ENCODE results near the gene SLFN12L.
"Not testable (repeated sequence)": the region's sequence is repeated elsewhere in the genome, so short reads cannot be mapped to it uniquely, and the experiment has no call there.

Gene SLFN12L

DNA sequence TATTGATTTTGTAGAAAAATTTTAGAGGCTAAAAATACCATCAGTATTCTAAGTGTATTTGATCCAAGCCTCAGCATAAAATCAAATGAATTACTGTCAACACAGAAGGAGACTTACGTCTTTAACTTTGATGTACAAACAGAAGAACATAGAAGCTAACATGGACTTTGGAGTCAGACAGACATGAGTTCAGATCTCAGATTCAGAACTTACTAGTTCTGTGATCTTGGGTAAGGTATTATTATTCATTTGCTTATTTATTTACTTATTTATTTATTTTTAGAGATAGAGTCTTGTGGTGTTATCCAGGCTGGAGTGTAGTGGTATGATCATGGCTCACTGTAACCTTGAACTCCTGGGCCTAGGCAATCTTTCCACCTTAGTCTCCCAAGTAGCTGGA is 4.0 kb upstream of the SLFN12L start:
- DNase-seq: no peak

DNA sequence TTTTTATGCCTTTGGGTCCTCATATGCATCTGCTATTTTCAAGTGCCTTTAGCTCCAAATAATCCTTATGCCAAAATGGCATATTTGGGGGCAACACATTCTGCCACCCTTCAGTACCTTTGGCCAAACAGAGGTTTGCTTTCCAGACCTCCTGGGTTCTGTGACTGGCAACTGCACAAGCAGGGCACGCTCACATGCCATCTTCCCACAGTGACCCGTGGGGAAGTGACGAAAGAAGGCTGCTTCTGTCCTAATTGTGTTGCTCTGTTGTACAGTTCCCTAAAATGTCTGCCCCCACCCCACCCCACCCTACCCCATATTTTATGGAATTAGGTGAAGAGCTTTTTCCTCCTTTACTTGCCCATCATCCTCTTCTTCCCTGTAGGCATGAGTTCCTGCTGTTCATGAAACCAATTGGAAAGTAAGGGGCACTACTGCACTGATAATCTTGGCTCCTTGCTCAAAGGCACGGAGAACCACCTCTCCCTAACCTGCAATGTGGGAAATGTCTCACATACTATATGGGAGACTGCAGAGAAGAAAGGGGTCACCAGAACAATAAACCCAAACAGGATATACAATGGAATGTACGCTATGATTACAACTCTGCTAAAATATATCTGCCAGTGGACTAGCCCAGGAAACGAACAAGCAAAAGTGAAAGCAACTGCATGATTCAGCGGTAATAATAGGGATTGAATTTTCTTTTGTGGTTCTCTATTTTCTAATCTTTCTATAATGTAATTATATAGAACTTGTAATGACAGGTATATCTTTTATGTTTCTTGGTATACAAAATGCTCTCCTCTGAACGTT is 3.3 kb upstream of the SLFN12L start:
- DNase-seq: no peak

DNA sequence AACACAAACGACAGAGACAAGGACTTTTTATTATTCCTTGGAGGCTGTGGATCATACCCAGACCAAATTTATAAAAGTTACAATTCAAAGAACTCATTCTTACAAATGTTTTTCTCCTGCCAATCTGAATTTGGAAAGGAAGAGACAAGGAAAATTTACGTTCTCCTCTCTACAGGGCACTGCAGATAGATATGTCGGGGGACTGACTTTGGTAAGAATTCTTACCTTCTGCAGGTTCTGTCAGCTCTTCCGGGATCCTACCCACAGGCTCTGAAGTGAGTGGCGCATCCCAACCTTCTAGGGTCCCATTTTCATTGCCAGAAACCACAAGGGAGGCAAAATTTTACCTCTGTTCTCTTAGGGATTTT is 2.2 kb upstream of the SLFN12L start:
- DNase-seq: no peak

DNA sequence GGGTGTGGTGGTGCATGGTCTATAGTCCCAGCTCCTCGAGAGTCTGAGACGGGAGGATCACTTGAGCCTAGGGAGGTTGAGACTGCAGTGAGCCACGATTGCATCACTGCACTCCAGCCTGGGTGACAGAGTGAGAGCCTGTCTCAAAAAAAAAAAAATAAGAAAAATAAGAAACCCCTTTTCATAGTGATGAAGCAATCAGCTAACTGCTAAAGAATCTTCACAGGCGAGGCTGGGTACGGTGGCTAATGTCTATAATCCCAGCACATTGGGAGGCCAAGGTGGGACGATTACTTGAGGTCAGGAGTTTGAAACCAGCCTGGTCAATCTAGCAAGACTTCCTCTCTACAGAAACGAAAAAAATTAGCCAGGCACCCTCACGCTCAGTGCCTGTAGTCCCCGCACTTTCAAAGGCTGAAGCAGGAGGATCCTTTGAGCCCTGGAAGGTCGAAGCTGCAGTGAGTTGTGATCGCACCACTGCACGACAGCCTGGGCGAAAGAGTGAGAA is 760 bp downstream of the SLFN12L start:
- no peak for DNase-seq

DNA sequence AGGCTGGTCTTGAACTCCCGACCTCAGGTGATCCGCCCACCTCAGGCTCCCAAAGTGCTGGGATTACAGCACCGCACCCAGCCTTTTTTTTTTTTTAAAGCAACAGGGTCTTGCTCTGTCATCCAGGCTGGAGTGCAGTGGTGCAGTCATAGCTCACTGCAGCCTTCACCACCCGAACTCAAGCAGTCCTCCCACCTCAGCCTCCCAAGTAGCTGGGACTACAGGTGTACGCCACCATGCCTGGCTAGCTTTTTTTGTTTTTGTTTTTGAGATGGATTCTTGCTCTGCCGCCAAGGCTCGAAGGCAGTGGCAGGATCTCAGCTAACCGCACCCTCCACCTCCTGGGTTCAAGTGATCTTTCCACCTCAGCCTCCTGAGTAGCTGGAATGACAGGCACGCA is 2.1 kb downstream of the SLFN12L start:
- not testable (repeated sequence) for DNase-seq

DNA sequence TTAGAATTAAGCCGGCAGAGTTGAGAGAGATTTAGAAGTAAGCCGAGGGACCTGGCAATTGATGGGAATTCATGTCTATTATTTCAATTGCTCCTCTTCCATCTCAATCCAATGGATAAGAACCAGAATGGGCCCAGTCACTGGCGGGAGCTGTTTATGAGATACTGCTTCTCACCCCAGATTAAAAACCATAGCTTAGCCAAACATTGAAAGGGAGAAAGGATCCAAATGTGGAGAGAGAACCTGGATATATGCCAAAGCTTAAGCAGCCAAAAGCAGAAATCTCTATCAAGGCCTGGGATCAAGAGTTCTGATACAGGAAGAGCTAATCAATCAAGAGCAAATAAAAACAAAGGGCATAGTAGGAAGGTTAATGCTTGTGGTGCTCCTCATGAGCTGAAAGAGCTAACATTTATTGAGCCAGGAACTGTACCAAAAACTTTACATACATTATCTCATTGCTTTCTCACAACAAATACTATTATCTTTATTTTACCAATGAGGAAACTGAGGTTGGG is 2.8 kb downstream of the SLFN12L start:
- no peak for DNase-seq

DNA sequence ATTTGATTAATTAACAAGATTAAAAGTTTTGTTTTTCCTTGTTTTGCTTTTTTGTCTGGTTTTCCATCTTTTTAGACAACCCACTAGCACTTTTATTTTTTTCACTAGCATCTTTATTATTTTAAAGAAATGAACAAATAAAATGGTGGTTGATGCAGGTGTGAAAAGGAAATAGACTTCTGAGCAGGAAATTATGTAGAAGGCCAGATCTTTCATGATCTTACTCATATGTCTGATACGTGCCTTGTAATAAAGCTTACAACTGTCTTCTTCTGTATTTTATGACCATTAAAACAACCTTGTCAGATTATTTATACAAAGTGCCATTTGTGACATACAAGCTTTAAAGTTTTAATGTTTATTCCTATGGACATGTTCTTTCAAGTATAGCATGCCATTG is 6.3 kb downstream of the SLFN12L start:
- DNase-seq: no peak

DNA sequence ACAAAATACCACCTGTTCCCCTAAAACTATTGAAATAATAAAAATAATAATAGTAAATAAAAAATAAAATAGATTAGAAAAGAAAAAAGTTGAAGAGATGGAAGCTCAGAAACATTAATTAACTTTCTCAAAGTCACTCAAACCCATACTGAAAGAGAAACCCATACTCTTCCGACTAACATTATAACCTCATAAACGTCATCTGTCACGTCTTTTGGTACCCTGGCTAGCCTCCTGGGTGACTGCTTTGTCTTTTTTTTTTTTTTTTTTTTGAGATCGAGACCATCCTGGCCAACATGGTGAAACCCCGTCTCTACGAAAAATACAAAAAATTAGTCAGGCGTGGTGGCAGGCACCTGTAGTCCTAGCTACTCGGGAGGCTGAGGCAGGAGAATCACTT is 7.6 kb downstream of the SLFN12L start:
- DNase-seq: no peak

DNA sequence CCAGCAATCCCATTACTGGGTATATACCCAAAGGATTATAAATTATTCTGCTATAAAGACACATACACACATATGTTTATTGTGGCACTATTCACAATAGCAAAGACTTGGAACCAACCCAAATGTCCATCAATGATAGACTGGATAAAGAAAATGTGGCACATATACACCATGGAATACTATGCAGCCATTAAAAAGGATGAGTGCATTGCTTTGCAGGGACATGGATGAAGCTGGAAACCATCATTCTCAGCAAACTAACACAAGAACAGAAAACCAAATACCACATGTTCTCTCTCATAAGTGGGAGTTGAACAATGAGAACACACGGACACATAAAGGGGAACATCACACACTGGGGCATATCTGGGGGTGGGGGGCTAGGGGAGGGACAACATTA is 8.2 kb downstream of the SLFN12L start:
- not testable (repeated sequence) for DNase-seq

DNA sequence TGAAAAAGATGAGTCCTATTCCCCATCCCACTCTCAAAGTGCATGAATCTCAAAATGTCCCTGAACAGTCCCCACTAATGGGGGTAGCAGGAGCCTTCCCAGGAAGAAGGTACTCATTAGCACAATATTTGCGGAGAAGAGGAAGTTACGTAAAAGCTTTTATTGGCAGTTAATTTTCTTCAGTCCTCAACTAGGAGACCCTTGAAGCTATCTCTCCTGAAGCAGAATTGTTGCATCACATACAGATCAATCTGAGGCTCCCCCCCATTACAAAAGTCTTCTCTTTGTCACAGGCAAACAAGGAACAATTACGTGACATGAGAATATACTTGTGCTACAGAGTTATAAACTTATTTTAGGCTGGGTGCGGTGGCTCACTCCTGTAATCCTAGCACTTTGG is 14.2 kb downstream of the SLFN12L start:
- DNase-seq: no peak

DNA sequence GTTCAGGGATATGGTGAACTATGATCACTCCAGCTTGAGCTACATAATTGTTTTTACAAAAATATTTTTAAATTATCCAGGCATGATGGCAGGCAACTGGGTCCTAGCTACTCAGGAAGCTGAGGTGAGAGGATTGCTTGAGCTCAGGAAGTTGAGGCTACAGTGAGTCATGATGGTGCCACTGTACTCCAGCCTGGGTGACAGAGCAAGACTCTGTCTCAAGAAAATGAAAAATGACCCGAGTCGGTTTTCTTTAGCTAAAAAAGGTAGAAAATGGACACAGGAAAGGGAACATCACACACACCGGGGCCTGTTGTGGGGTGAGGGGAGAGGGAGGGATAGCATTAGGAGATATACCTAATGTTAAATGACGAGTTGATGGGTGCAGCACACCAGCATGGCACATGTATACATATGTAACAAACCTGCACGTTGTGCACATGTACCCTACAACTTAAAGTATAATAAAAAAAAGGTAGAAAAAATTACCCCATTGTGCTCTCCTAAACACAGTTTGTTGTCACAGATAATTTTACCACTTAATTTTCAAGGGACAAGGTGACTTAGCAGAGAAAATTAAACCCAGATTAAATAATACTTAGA is 15.7 kb downstream of the SLFN12L start:
- DNase-seq: not testable (repeated sequence)

DNA sequence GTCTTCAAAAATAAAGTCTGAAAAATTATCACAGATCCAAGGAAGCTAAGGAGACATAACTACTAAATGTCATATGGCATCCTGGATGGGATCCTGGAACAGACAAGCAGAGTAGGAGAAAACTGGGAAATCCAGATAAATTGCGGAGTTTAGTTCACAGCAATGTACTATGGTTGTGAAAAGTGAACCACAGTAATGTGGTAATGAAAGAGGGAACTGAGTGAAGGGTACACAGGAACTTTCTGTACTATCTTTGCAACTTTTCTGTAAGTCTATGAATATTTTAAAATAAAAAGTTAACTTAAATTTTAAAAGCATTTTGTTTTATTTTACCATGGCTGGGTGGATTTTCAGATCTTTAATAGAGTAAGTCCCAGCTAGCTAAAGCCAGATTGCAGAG is 16.3 kb downstream of the SLFN12L start:
- DNase-seq: no peak

DNA sequence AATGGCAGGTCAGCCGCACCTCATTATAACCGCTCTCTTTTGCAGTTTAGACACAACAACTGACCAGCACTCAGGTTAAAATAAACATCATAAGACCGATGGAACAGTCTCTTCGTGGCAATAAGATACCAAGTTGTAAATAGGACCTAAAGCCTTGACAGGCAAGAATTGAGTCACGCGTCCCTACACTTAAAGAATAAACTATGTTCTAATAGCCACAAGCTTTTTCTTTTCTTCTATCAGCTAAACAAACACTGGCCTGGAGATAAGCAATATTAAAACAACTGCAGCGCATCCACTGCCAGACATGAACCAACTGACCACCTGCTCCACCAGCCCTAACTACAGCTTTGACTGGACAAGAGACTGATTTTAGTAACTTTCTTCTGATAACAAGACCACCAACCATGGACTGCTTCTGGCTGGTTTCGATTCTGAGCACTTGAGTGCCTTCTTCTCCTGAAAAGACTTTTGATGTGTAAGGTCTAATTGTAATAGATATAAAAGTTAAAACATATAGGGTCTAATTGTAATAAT is 17.5 kb downstream of the SLFN12L start:
- DNase-seq: no peak

DNA sequence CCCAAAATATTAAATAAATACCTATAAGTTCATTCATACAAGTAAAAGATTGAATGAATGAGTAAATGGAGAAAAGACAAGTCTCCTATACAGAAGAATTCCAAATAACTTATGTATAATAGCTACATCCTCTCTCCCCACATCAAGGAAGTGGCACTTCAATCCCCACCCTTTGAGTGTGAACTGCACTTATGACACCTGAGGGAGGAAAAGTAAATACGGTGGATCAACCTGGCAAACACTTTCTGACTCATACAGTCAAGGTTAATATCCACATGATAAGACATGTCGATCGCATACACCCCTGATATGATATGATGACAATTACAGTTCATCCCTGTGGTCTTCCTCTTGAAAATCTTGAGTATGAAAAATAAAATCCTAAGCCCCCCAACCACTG is 18.0 kb downstream of the SLFN12L start:
- peak; percentile 23 for DNase-seq

DNA sequence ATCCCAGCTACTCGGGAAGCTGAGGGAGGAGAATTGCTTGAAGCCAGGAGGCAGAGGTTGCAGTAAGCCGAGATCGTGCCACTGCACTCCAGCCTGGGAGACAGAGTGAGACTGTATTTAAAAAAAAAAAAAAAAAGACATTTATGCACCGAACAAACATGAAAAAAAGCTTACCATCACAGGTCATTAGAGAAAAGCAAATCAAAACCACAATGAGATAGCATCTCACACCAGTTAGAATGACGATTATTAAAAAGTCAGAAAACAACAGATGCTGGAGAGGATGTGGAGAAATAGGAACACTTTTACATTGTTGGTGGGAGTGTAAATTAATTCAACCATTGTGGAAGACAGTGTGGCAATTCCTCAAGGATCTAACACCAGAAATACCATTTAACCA is 19.0 kb downstream of the SLFN12L start:
- DNase-seq: not testable (repeated sequence)

DNA sequence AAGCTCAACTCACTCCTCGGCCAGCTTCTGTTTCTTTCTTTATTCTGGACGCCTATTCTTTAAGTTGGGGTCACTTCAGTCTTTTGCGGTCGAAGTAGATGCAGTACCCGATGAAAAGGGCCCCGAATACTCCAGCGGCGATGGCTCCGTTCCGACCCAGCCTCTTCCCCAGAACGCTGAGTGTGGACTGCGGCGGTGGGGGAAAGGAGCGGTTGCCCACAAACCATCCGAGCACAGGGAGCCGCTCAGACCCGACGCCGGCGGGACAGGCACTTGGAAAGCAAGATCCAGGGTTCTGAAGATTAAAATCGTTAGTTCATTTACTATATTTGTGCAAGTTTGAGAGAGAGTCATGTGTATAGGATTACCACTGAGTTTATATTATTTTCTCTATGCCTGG is 22.5 kb downstream of the SLFN12L start:
- DNase-seq: no peak

DNA sequence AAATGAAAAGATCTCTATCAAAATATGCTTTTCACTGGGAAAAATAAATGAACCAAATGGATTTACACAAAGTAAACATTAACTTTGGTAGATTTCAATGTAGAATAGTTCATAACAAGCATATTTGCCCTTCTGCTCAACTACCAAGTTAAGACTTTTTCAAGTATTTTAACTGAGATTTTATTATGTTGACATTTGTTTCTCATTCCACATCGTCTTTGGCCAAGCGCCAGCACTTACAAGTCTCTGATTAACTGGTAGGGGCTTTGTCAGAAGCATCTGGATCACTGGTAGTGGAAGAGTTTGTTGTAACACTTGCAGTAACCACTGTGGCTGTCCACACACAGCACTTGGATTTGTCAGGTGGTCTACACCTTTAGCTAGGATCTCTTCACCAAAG is 22.9 kb downstream of the SLFN12L start:
- no peak for DNase-seq

DNA sequence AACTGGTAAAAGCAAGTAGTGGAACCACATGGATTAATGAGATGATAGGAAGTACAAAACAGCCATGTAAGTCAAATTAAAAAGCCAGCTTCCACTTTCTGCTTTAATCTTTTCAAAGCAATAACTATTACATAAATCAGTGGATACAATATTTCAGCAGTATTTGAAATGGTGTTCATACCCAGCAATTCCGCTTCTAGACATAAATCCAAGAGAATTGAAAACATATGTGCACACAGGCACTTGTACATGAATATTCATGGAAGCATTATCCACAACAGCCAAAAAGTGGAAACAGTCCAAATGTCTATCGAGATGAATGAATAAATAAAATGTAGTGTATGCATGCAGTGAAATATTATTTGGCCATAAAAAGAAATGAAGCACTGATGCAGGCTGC is 27.4 kb downstream of the SLFN12L start:
- no peak for DNase-seq

DNA sequence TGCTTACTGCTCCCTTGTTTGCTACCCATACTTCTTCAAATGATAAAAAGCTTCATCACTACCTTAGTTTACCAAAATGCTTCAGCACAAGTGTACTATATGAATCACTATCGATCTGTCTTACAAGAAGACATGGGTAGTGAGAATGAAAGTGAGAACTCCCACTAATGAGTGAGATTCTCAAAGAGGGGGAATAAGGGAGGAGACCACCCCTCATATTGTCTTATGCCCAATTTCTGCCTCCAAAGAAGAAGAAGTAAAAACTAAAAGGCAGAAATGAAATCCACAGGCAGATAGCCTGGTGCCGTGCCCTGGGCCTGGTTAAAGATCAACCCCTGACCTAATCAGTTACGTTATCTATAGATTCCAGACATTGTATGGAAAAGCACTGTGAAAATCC is 29.8 kb downstream of the SLFN12L start:
- not testable (repeated sequence) for DNase-seq

DNA sequence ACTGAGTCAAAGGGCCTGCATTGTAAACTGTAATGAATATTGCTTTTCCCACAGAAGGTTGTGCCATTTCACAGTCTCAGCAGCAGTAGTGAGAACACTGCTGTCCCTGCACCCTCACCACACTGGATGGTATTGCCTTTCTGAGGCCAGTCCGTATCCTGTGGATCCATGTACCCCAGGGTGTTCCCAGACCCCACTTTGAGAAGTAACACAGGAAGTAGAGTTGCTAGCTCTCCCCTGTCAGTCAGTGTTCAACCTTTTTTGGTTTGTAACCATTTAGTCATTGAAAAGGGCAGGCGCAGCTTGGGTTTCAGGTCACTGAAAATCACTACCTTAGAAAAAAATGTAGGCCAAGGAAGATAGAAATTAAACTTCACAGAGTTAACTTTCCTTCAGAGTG is 37.9 kb downstream of the SLFN12L start:
- DNase-seq: no peak

DNA sequence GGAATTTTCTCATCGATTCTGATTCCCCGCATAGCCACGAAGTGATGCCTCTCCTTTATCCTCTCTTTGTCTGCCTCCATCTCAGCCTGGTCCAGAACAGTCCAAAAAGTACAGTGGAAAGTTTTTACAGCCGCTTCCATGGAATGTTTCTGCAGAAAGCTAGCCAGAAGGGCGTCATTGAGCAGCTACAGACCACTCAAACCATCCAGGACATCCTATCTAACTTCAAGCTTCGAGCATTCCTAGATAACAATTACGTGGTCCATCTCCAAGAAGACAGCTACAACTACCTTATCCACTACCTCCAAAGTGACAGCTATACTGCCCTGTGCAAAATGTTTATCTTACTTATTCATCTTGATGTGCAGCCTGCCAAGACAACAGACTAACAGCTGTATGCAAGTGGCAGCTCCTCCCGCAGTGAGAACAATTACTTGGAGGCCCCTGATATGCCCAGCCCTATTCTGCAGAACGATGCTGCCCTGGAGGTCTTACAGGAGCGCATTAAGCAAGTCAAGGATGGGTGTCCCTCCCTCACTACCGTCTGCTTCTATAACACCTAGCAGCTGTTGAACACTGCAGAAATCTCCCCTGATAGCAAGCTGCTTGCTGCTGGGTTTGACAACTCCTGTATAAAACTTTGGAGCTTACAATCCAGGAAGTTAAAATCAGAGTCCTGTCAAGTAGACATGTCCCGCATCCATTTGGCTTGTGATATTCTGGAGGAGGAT is 38.9 kb downstream of the SLFN12L start:
- DNase-seq: no peak

DNA sequence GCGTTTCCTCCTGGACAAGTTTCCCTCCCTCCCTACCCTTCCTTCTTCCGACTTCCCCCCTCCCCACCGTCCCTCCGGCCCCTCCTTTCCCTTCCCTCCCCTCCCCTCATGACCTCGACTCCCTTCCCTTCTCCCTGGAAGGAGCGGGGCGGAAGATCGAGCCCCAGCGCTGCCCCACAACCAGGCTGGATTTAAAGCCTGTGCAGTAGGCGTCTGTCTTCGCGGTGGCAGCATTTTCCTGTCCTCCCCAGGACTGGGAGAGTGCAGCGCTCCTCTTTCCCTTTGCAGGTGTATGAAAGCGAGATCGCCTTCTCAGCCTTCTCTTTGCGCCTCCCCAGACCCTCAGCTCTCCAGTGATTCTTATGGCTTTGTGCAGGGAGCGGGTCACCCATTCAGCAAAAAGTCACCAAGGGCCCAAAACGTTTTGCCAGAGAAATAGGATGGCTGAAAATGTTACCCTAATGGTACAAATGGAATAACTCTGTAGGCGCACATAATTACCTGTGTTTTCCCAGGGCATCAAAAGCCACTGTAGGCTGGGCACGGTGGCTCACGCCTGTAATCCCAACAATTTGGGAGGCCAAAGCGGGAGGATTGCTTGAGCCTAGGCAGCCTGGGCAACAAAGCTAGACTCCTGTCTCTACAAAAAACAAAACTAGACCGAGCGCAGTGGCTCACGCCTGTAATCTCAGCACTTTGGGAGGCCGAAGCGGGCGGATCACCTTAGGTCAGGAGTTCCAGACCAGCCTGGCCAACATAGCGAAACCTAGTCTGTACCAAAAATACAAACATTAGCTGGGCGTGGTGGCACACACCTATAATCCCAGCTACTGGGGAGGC is 40.8 kb downstream of the SLFN12L start:
- DNase-seq: no peak

DNA sequence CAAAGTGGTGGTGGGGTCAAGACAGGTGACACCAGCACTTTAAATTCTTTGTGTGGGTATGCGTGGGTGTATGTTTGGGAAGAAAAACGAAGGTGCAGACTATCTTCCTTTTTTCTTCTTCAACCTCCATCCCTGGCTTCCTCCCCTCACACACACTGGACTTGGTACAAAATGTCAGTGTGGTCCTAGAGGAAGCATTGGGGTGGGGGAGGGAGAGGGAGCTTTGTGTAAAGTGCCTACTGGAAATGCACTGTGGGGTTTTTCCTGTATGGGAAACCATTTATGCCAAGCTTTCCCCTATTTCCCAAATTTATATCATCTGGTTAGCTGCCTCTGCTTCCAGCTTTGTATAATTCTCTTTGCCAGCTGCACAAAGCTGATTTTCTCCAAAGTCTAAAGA is 44.4 kb downstream of the SLFN12L start:
- no peak for DNase-seq

Measured in NCI-H774 (cell line).